Epithelial cell of proximal tubule (primary cell): ENCODE results near the gene KASH5. TPM values are rescaled to one million over a fixed set of nuclear protein-coding genes. Genes with fewer than 3 reads are reported as not detected.

ENCODE experiments used
- DNase-seq: peaks from one replicate; pipeline ENCODE4 v3.0.0-alpha.2; 2011; ENCODE audit warnings: low read depth
- H3K4me3 ChIP-seq: 2 replicates; pipeline ENCODE4 v1.5.1; 2011; ENCODE audit warnings: low read depth, mild to moderate bottlenecking, low read length
- CTCF ChIP-seq: conservative IDR thresholded peaks from 2 replicates; pipeline ENCODE4 v1.5.1; 2012; ENCODE audit warnings: low read depth, mild to moderate bottlenecking, low read length
- total RNA-seq: library from RNA; depleted of rRNA; stranded (reverse); fragments of >200 nt; gene quantifications from 2 replicates; pipeline ENCODE4 v1.2.3, GENCODE V29; 2015

Gene KASH5
- total RNA-seq, 1 donor from 2014 or later: 0.06 TPM

GRCh38 chr19:49437231-49437630 is 49.2 kb downstream of the KASH5 start:
- no peak for DNase-seq
- H3K4me3 ChIP-seq: no peak overlapping the region
- no peak for TF ChIP-seq CTCF

- no peak overlapping the region for H3K4me3 ChIP-seq
- TF ChIP-seq CTCF: no peak
- DNase-seq: no peak
These were observed 50.2 kb downstream of the KASH5 start for GRCh38 chr19:49438261-49438660.

- no peak for DNase-seq
- no peak overlapping the region for H3K4me3 ChIP-seq
- TF ChIP-seq CTCF: no peak
These were observed 51.8 kb downstream of the KASH5 start for GRCh38 chr19:49439836-49440235.

- no peak overlapping the region for H3K4me3 ChIP-seq
- TF ChIP-seq CTCF: no peak
- DNase-seq: no peak
These were observed 52.6 kb downstream of the KASH5 start for GRCh38 chr19:49440439-49441209.

GRCh38 chr19:49441210-49441959 is 53.3 kb downstream of the KASH5 start, which contains the start of gene SLC17A7:
Gene SLC17A7, minus strand, starts transcription at chr19:49441527. Its CDS starts 148 bp downstream, at chr19:49441379.
- no peak for TF ChIP-seq CTCF
- peak within 1 kb of the TSS; percentile 69 for H3K4me3 ChIP-seq
- DNase-seq: no peak

GRCh38 chr19:49441960-49442350 is 53.9 kb downstream of the KASH5 start:
- no peak for TF ChIP-seq CTCF
- DNase-seq: no peak
- H3K4me3 ChIP-seq: no peak overlapping the region
